ENCODE results near the gene APC2. TPM values are rescaled to one million over a fixed set of nuclear protein-coding genes. Genes with fewer than 3 reads are reported as not detected.

Gene APC2
- total RNA-seq, 4 donors from 2014 or later, result 0.11 to 1.1 (median 0.23) TPM; not detected in 1

- intact Hi-C loops (cut with DNase I; ENCODE audit: low total_unique reads), result no loop called here
- no peak for DNase-seq (ENCODE audit: low spot score in 2 of 2)
- TF ChIP-seq CTCF (IDR thresholded peaks at IDR 0.05) (no peak), POLR2A (IDR thresholded peaks at IDR 0.05) (no peak)
- no peak overlapping the region for H3K4me3 ChIP-seq (ENCODE audit: low read depth, poor library complexity, severe bottlenecking)
- 90 to 93% methylated on average over 15 of the region's 15 CpGs for WGBS, 2 donors
Observed at GRCh38 chr19:1420590-1420989, 29.3 kb upstream of the APC2 start.

- 94 to 95% methylated on average over 28 to 30 of the region's 37 CpGs for WGBS, 2 donors
- no peak for DNase-seq (ENCODE audit: low spot score in 2 of 2)
- intact Hi-C loops (cut with DNase I; ENCODE audit: low total_unique reads), result no loop called here
- H3K4me3 ChIP-seq (ENCODE audit: low read depth, poor library complexity, severe bottlenecking), result no peak overlapping the region
- TF ChIP-seq POLR2A (IDR thresholded peaks at IDR 0.05), result no peak
- TF ChIP-seq CTCF (IDR thresholded peaks at IDR 0.05), result no peak
Observed at GRCh38 chr19:1421218-1421957, 28.5 kb upstream of the APC2 start.

GRCh38 chr19:1421958-1422305 lies 28.0 kb upstream of the APC2 start:
- WGBS, 2 donors, result 86 to 88% methylated on average over 12 to 22 of the region's 22 CpGs
- intact Hi-C loops (cut with DNase I; ENCODE audit: low total_unique reads), result no loop called here
- DNase-seq (ENCODE audit: low spot score in 2 of 2), result no peak
- TF ChIP-seq CTCF (IDR thresholded peaks at IDR 0.05) (no peak), POLR2A (IDR thresholded peaks at IDR 0.05) (no peak)
- no peak overlapping the region for H3K4me3 ChIP-seq (ENCODE audit: low read depth, poor library complexity, severe bottlenecking)

- no peak overlapping the region for H3K4me3 ChIP-seq (ENCODE audit: low read depth, poor library complexity, severe bottlenecking)
- no peak for DNase-seq (ENCODE audit: low spot score in 2 of 2)
- intact Hi-C loops (cut with DNase I; ENCODE audit: low total_unique reads), result no loop called here
- no peak for TF ChIP-seq CTCF (IDR thresholded peaks at IDR 0.05)
- TF ChIP-seq POLR2A (IDR thresholded peaks at IDR 0.05), result no peak
- WGBS, 2 donors, result 67 to 70% methylated on average over 16 of the region's 16 CpGs
Observed at GRCh38 chr19:1422360-1422759, 27.6 kb upstream of the APC2 start.

- no peak for DNase-seq (ENCODE audit: low spot score in 2 of 2)
- intact Hi-C loops (cut with DNase I; ENCODE audit: low total_unique reads), result no loop called here
Observed at GRCh38 chr19:1422943-1423342, 27.0 kb upstream of the APC2 start.

More at GRCh38 chr19:1422943-1423342, 27.0 kb upstream of the APC2 start:
- TF ChIP-seq POLR2A (IDR thresholded peaks at IDR 0.05), result no peak
- no peak for TF ChIP-seq CTCF (IDR thresholded peaks at IDR 0.05)
- WGBS, 2 donors, result 93 to 95% methylated on average over 19 to 24 of the region's 24 CpGs
- H3K4me3 ChIP-seq (ENCODE audit: low read depth, poor library complexity, severe bottlenecking), result no peak overlapping the region

Measured in lower leg skin (tissue), 4 donors.